Osteoblast (primary cell): ENCODE data around the gene MYO5C. TPM values are rescaled to one million over a fixed set of nuclear protein-coding genes. Genes with fewer than 3 reads are reported as not detected.
A peak's percentile ranks its signal among the peaks of the same experiment; 100 is the strongest.

Source experiments
- DNase-seq: peaks from one replicate; pipeline ENCODE4 v3.0.0; 2011; ENCODE audit warnings: low spot score, mixed read lengths; ENCODE audit not compliant: insufficient read length; ENCODE audit errors: missing footprints
- H2AFZ ChIP-seq: 2 replicates; pipeline ENCODE4 v1.6.0; 2011; ENCODE audit warnings: mild to moderate bottlenecking, low read length
- H3K27ac ChIP-seq: 2 replicates; pipeline ENCODE4 v1.5.1; 2011; ENCODE audit warnings: mild to moderate bottlenecking, low read depth, low read length, moderate library complexity
- H3K27me3 ChIP-seq: 2 replicates; pipeline ENCODE4 v1.6.0; 2012; ENCODE audit warnings: mild to moderate bottlenecking, control low read depth, inconsistent platforms, low read length, moderate library complexity; ENCODE audit not compliant: insufficient read depth
- H3K36me3 ChIP-seq: 2 replicates; pipeline ENCODE4 v1.5.1; 2011; ENCODE audit warnings: mild to moderate bottlenecking, low read length, control low read depth, moderate library complexity; ENCODE audit not compliant: insufficient read depth
- H3K4me1 ChIP-seq: 2 replicates; pipeline ENCODE4 v1.5.1; 2011; ENCODE audit warnings: mild to moderate bottlenecking, low read length, control low read depth, moderate library complexity; ENCODE audit not compliant: insufficient read depth
- H3K4me2 ChIP-seq: 2 replicates; pipeline ENCODE4 v1.6.0; 2011; ENCODE audit warnings: mild to moderate bottlenecking, low read length; ENCODE audit not compliant: insufficient read depth
- H3K4me3 ChIP-seq: fragments of 200-600 bp; sonication (generic); 3 replicates; pipeline ENCODE4 v1.5.1; 2012; ENCODE audit warnings: mild to moderate bottlenecking, low read length, inconsistent platforms; ENCODE audit not compliant: insufficient read depth
- H3K79me2 ChIP-seq: 2 replicates; pipeline ENCODE4 v1.6.0; 2012; ENCODE audit warnings: mild to moderate bottlenecking, low read length, control low read depth, inconsistent platforms; ENCODE audit not compliant: insufficient read depth
- H3K9me3 ChIP-seq: 2 replicates; pipeline ENCODE4 v1.5.1; 2011; ENCODE audit warnings: low read depth, low read length, control low read depth
- H4K20me1 ChIP-seq: 2 replicates; pipeline ENCODE4 v1.6.0; 2012; ENCODE audit warnings: mild to moderate bottlenecking, low read length, control low read depth; ENCODE audit not compliant: insufficient read depth
- CTCF ChIP-seq: IDR thresholded peaks from 2 replicates; pipeline ENCODE4 v1.5.1; 2011; ENCODE audit warnings: mild to moderate bottlenecking, low read depth, low read length, moderate library complexity; ENCODE audit errors: extremely low read depth
- total RNA-seq: library from RNA; depleted of rRNA; stranded (reverse); fragments of >200 nt; gene quantifications from 2 replicates; pipeline ENCODE4 v1.2.3, GENCODE V29; 2012

MYO5C gene
- total RNA-seq, 1 donor = under 0.01 TPM

GRCh38 chr15:52262364-52262763 is 33.2 kb downstream of the MYO5C start:
- H3K4me2 ChIP-seq = no peak overlapping the region
- no peak overlapping the region for H3K4me3 ChIP-seq
- TF ChIP-seq CTCF = no peak
- peak; percentile 81 for DNase-seq
- no peaks in the 10 kb centered on the region for H3K36me3 ChIP-seq
- H3K4me1 ChIP-seq = peaks cover 15% of the 10 kb centered on the region
- H3K27ac ChIP-seq = no peak overlapping the region
- H3K9me3 ChIP-seq = no peaks in the 10 kb centered on the region
- peak overlapping the region; percentile 40 for H2AFZ ChIP-seq
- no peaks in the 10 kb centered on the region for H4K20me1 ChIP-seq
- H3K27me3 ChIP-seq = peaks cover 3% of the 10 kb centered on the region
- H3K79me2 ChIP-seq = no peaks in the 10 kb centered on the region

DNA sequence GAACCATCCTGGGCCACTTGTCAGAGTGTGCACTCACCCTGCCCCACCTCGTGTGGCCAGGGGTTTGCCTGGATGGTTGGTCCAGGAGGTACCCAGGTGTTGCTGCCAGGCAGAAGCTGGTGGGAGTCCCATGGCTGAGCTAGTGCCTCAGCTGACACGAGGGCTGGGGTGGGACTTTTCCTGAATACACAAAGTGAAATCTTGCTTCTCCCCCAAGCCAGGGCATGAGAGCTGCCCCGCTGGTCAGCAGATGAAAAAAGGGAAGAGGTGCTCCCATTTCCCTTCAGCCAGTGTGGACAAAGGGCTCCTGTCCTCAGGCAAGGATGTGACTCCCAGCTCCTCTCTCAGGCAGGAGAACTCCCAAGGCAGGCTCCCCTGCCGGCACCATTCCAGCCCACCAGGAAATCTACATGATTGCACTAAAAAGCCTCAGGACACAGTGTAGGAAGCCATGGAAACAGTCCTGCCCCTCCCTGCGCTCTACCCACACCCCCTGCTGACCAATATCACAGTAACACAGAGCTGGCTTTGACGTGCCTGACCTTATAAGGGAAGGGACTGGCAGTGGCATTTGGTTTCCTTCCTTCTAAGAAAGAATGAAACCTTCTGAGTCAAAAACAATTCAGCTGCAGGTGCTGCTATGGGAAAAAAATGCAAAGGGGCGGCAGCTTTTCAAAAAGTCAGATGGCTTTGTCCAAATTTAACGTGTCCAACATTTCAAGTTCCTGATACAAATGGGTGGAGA is 33.9 kb downstream of the MYO5C start:
- DNase-seq = peak; percentile 86
- no peak overlapping the region for H3K27ac ChIP-seq
- peaks cover 22% of the 10 kb centered on the region for H3K4me1 ChIP-seq
- H4K20me1 ChIP-seq = no peaks in the 10 kb centered on the region
- H3K36me3 ChIP-seq = no peaks in the 10 kb centered on the region
- H3K9me3 ChIP-seq = no peaks in the 10 kb centered on the region
- no peak overlapping the region for H3K4me3 ChIP-seq
- H3K4me2 ChIP-seq = peak overlapping the region; percentile 20
- no peaks in the 10 kb centered on the region for H3K79me2 ChIP-seq
- peaks cover 3% of the 10 kb centered on the region for H3K27me3 ChIP-seq
- H2AFZ ChIP-seq = peak overlapping the region; percentile 45
- no peak for TF ChIP-seq CTCF

- no peak overlapping the region for H2AFZ ChIP-seq
- no peaks in the 10 kb centered on the region for H3K36me3 ChIP-seq
- H4K20me1 ChIP-seq = no peaks in the 10 kb centered on the region
- H3K79me2 ChIP-seq = no peaks in the 10 kb centered on the region
- no peak for DNase-seq
- H3K9me3 ChIP-seq = no peaks in the 10 kb centered on the region
- H3K4me1 ChIP-seq = peaks cover 25% of the 10 kb centered on the region
- TF ChIP-seq CTCF = no peak
- no peak overlapping the region for H3K4me2 ChIP-seq
- H3K4me3 ChIP-seq = no peak overlapping the region
- no peak overlapping the region for H3K27ac ChIP-seq
- H3K27me3 ChIP-seq = peaks cover 3% of the 10 kb centered on the region
Observed at GRCh38 chr15:52261026-52261425, 34.6 kb downstream of the MYO5C start.

GRCh38 chr15:52259503-52259902 is 36.1 kb downstream of the MYO5C start:
- no peak for DNase-seq
- H3K79me2 ChIP-seq = no peaks in the 10 kb centered on the region
- H3K9me3 ChIP-seq = no peaks in the 10 kb centered on the region
- no peak overlapping the region for H3K27ac ChIP-seq
- H4K20me1 ChIP-seq = no peaks in the 10 kb centered on the region
- TF ChIP-seq CTCF = no peak
- H3K4me1 ChIP-seq = peaks cover 34% of the 10 kb centered on the region
- no peak overlapping the region for H3K4me3 ChIP-seq
- H2AFZ ChIP-seq = no peak overlapping the region
- no peaks in the 10 kb centered on the region for H3K36me3 ChIP-seq
- H3K27me3 ChIP-seq = peaks cover 3% of the 10 kb centered on the region
- H3K4me2 ChIP-seq = no peak overlapping the region
